ENCODE data around the gene ETV6.

Gene ETV6

GRCh38 chr12:11738450-11738849 is 89.0 kb downstream of the ETV6 start:
- FAIRE-seq (no peak), DNase-seq (ENCODE audit: low spot score) (no peak)

- DNase-seq (ENCODE audit: low spot score) (no peak), FAIRE-seq (no peak)
These were observed 90.6 kb downstream of the ETV6 start for GRCh38 chr12:11739980-11740577.

- DNase-seq (ENCODE audit: low spot score) (peak; percentile 31), FAIRE-seq (no peak)
These were observed 92.1 kb downstream of the ETV6 start for GRCh38 chr12:11741434-11742092.

- DNase-seq (ENCODE audit: low spot score) (no peak), FAIRE-seq (peak; percentile 20)
These were observed 94.2 kb downstream of the ETV6 start for GRCh38 chr12:11743423-11744409.

- FAIRE-seq (peak; percentile 66), DNase-seq (ENCODE audit: low spot score) (no peak)
These were observed 94.9 kb downstream of the ETV6 start for GRCh38 chr12:11744410-11744801.

- DNase-seq (ENCODE audit: low spot score) (no peak), FAIRE-seq (no peak)
These were observed 95.6 kb downstream of the ETV6 start for GRCh38 chr12:11745113-11745512.

GRCh38 chr12:11746024-11746771 is 96.7 kb downstream of the ETV6 start:
- FAIRE-seq (peak; percentile 88), DNase-seq (ENCODE audit: low spot score) (peak; percentile 59)

GRCh38 chr12:11746940-11747716 is 97.7 kb downstream of the ETV6 start:
- DNase-seq (ENCODE audit: low spot score), result no peak
- FAIRE-seq, result no peak

- DNase-seq (ENCODE audit: low spot score) (no peak), FAIRE-seq (no peak)
These were observed 98.5 kb downstream of the ETV6 start for GRCh38 chr12:11747969-11748368.

- FAIRE-seq (no peak), DNase-seq (ENCODE audit: low spot score) (no peak)
These were observed 99.4 kb downstream of the ETV6 start for GRCh38 chr12:11748903-11749302.

- FAIRE-seq (no peak), DNase-seq (ENCODE audit: low spot score) (no peak)
These were observed 100.6 kb downstream of the ETV6 start for GRCh38 chr12:11749943-11750690.

- DNase-seq (ENCODE audit: low spot score) (no peak), FAIRE-seq (no peak)
These were observed 103.1 kb downstream of the ETV6 start for GRCh38 chr12:11752403-11753149.

GRCh38 chr12:11753150-11753499 is 103.7 kb downstream of the ETV6 start:
- DNase-seq (ENCODE audit: low spot score), result no peak
- FAIRE-seq, result peak; percentile 75

- DNase-seq (ENCODE audit: low spot score) (no peak), FAIRE-seq (peak; percentile 42)
These were observed 104.4 kb downstream of the ETV6 start for GRCh38 chr12:11753826-11754225.

- FAIRE-seq (no peak), DNase-seq (ENCODE audit: low spot score) (no peak)
These were observed 104.8 kb downstream of the ETV6 start for GRCh38 chr12:11754256-11754655.

GRCh38 chr12:11755302-11755930 is 105.9 kb downstream of the ETV6 start:
- DNase-seq (ENCODE audit: low spot score), result no peak
- no peak for FAIRE-seq

- DNase-seq (ENCODE audit: low spot score), result no peak
- no peak for FAIRE-seq
These were observed 106.5 kb downstream of the ETV6 start for GRCh38 chr12:11756022-11756421.

- no peak for FAIRE-seq
These were observed 107.0 kb downstream of the ETV6 start for GRCh38 chr12:11756523-11756922.

GRCh38 chr12:11757095-11757494 is 107.6 kb downstream of the ETV6 start:
- DNase-seq (ENCODE audit: low spot score) (no peak), FAIRE-seq (no peak)

More at GRCh38 chr12:11756523-11756922, 107.0 kb downstream of the ETV6 start:
- DNase-seq (ENCODE audit: low spot score), result no peak
